ENCODE data around the gene ABCA3.

DNA sequence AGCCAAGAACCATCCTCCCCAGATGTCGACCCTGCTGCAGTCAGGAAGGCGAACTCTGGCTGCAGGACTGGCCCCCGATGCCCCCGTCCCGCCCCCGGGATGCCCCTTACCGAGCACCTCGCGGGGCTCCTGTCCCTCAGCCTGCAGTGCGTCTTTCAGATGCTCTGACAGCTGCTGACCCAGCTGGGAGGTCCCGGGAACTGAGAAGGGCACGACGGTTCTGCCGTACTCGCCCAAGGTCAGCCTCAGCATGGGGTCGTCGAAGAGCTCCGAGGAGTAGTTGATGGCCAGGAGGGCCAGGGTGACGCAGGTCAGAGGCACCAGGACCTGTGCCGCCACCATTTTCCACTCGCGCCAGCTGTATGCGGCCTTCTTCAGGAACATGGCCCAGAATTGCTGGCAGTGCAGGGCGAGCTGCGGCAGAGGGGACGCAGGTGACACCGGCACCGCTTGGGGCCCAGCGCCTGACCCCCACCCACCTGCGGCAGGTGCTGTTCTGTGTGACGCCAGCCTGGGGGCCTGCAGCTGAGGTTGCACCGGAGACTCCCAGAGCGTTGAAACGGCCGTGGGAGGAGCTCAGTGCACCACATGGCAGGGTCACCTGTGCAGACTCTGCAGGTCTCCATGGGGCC lies 52.5 kb downstream of the ABCA3 start:
- TF ChIP-seq, protein P1, sequence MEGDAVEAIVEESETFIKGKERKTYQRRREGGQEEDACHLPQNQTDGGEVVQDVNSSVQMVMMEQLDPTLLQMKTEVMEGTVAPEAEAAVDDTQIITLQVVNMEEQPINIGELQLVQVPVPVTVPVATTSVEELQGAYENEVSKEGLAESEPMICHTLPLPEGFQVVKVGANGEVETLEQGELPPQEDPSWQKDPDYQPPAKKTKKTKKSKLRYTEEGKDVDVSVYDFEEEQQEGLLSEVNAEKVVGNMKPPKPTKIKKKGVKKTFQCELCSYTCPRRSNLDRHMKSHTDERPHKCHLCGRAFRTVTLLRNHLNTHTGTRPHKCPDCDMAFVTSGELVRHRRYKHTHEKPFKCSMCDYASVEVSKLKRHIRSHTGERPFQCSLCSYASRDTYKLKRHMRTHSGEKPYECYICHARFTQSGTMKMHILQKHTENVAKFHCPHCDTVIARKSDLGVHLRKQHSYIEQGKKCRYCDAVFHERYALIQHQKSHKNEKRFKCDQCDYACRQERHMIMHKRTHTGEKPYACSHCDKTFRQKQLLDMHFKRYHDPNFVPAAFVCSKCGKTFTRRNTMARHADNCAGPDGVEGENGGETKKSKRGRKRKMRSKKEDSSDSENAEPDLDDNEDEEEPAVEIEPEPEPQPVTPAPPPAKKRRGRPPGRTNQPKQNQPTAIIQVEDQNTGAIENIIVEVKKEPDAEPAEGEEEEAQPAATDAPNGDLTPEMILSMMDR (IDR thresholded peaks at IDR 0.05): no peak
- TF ChIP-seq POLR2A (IDR thresholded peaks at IDR 0.05): no peak

Measured in adrenal gland (tissue), 5 donors.